Nephron (organoid): ENCODE measurements around the gene PGR.

Experiments used
- H3K27ac Mint-ChIP-seq, 3 experiments: 2 replicates each; pipeline ENCODE4 v1.8.0; 2020; ENCODE audit warnings: mixed read lengths in 3 of 3, mild to moderate bottlenecking in 2 of 3, moderate library complexity in 1 of 3
- H3K27me3 Mint-ChIP-seq: 2 replicates; pipeline ENCODE4 v1.8.0; 2021; ENCODE audit warnings: low read depth, mild to moderate bottlenecking, moderate library complexity, mixed read lengths
- H3K36me3 Mint-ChIP-seq: 2 replicates; pipeline ENCODE4 v1.8.0; 2020; ENCODE audit warnings: low read depth, mixed read lengths
- H3K4me1 Mint-ChIP-seq: 2 replicates; pipeline ENCODE4 v1.8.0; 2020; ENCODE audit warnings: mixed read lengths
- H3K4me3 Mint-ChIP-seq, 3 experiments: 2 replicates each; pipeline ENCODE4 v1.8.0; 2020; ENCODE audit warnings: mild to moderate bottlenecking in 3 of 3, mixed read lengths in 3 of 3, moderate library complexity in 2 of 3
- H3K9me3 Mint-ChIP-seq: 2 replicates; pipeline ENCODE4 v1.8.0; 2020; ENCODE audit warnings: mixed read lengths
- TF ChIP-seq, protein P1 (sequence below), 3 experiments: fragments of 200-600 bp; sonication (generic); IDR thresholded peaks; one replicate each; pipeline ENCODE4 v1.5.0; 2021; ENCODE audit warnings: antibody characterized with exemption in 3 of 3; ENCODE audit not compliant: unreplicated experiment in 3 of 3

Gene PGR

DNA sequence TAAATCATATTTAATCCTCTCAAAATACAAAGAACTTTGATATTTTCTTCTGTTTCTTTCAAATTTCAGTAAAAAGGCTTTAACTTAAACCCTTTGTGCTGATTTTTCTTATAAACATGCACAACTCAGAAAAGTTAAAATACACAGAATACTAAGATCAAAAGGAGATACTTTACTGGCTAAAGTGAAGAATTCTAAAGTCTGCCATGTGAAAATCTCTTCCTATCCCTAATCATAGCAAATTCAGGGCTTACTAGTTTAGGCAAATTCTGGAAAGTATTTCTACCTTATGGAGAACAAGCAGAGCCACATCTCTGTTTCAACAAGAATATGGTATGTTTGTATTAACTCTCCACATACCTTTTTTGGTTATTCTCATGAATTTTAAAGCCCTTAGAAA is 96.6 kb downstream of the PGR start:
- no peaks in the 10 kb centered on the region for H3K9me3 Mint-ChIP-seq
- H3K4me3 Mint-ChIP-seq = no peak overlapping the region
- no peaks in the 10 kb centered on the region for H3K27me3 Mint-ChIP-seq
- no peaks in the 10 kb centered on the region for H3K36me3 Mint-ChIP-seq
- TF ChIP-seq, protein P1, sequence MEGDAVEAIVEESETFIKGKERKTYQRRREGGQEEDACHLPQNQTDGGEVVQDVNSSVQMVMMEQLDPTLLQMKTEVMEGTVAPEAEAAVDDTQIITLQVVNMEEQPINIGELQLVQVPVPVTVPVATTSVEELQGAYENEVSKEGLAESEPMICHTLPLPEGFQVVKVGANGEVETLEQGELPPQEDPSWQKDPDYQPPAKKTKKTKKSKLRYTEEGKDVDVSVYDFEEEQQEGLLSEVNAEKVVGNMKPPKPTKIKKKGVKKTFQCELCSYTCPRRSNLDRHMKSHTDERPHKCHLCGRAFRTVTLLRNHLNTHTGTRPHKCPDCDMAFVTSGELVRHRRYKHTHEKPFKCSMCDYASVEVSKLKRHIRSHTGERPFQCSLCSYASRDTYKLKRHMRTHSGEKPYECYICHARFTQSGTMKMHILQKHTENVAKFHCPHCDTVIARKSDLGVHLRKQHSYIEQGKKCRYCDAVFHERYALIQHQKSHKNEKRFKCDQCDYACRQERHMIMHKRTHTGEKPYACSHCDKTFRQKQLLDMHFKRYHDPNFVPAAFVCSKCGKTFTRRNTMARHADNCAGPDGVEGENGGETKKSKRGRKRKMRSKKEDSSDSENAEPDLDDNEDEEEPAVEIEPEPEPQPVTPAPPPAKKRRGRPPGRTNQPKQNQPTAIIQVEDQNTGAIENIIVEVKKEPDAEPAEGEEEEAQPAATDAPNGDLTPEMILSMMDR (IDR thresholded peaks at IDR 0.05; ENCODE audit: unreplicated experiment in 3 of 3) = no peak
- H3K27ac Mint-ChIP-seq = no peak overlapping the region
- peaks cover 15% of the 10 kb centered on the region for H3K4me1 Mint-ChIP-seq

DNA sequence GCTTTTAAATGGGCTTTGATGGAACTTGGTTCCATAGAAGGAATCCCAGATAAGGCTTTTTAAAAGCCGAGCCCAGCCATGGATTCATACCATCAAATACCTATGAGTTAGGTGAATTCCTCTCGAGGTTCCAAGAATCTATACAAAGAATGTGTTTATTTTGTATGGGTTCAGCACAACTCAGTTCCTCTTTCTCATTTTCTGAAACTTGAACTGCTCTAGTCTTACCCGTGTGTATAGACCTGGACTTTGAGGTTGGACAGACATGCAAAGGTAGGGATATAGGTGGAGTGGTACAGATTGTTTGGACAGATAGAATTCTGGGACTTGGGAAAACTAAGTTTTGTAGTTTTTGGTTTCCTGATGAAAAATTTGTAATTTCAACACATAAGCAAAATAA is 97.9 kb downstream of the PGR start:
- Mint-ChIP-seq H3K36me3 (no peaks in the 10 kb centered on the region), H3K4me1 (peaks cover 15% of the 10 kb centered on the region), H3K27me3 (no peaks in the 10 kb centered on the region), H3K4me3 (no peak overlapping the region), H3K9me3 (no peaks in the 10 kb centered on the region), H3K27ac (no peak overlapping the region)
- TF ChIP-seq, protein P1 (IDR thresholded peaks at IDR 0.05; ENCODE audit: unreplicated experiment in 3 of 3) = no peak

DNA sequence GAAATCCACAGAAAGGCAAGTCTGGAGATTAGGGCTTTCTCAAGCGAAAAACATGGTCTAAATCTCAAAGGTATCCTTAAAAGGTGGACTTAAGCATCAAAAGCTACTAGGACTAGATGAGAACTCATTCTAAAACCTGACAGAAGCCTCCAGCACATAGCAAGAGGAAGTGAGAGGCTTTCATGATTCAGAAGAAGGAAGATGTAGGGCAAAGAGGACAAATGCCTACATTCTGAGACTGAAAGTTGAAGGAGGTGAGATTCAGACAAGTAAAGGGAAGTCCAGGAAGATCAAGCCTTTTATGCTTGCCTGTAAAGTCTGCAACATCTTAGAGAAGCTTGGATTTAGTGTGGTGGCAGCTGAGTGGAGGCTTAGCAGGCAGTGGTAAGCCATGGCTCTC is 98.9 kb downstream of the PGR start:
- Mint-ChIP-seq H3K4me3 (no peak overlapping the region), H3K36me3 (no peaks in the 10 kb centered on the region), H3K9me3 (no peaks in the 10 kb centered on the region), H3K4me1 (peaks cover 15% of the 10 kb centered on the region), H3K27ac (no peak overlapping the region), H3K27me3 (no peaks in the 10 kb centered on the region)
- TF ChIP-seq, protein P1 (IDR thresholded peaks at IDR 0.05; ENCODE audit: unreplicated experiment in 3 of 3) = no peak

- H3K27ac Mint-ChIP-seq = no peak overlapping the region
- H3K27me3 Mint-ChIP-seq = no peaks in the 10 kb centered on the region
- H3K9me3 Mint-ChIP-seq = no peaks in the 10 kb centered on the region
- H3K4me3 Mint-ChIP-seq = no peak overlapping the region
- H3K4me1 Mint-ChIP-seq = peaks cover 15% of the 10 kb centered on the region
- TF ChIP-seq, protein P1 (IDR thresholded peaks at IDR 0.05; ENCODE audit: unreplicated experiment in 3 of 3) = no peak
- no peaks in the 10 kb centered on the region for H3K36me3 Mint-ChIP-seq
Measured at GRCh38 chr11:101030015-101030414, 99.6 kb downstream of the PGR start.

DNA sequence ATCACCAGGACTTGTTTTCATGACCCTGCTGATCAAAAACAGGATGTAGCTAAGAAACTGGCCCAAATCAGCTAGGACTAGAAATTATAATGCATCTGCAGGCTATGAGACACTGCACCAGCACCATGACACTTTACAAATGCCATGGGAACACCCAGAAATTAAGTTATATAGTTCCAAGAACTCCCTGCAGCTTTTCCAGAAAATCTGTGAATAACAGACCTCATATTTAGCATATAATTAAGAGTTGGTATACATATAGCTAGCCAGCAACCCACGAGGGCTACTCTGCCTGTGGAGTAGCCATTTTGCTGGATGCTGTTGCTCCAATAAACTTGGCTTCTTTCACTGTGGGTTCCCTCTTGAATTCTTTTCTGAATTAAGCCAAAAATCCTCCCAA is 101.0 kb downstream of the PGR start:
- TF ChIP-seq, protein P1 (IDR thresholded peaks at IDR 0.05; ENCODE audit: unreplicated experiment in 3 of 3) = no peak
- no peaks in the 10 kb centered on the region for H3K27me3 Mint-ChIP-seq
- no peaks in the 10 kb centered on the region for H3K36me3 Mint-ChIP-seq
- H3K9me3 Mint-ChIP-seq = no peaks in the 10 kb centered on the region
- H3K4me3 Mint-ChIP-seq = no peak overlapping the region
- no peak overlapping the region for H3K27ac Mint-ChIP-seq
- H3K4me1 Mint-ChIP-seq = peaks cover 4% of the 10 kb centered on the region

- Mint-ChIP-seq H3K4me3 (no peak overlapping the region), H3K27ac (no peak overlapping the region), H3K36me3 (no peaks in the 10 kb centered on the region), H3K4me1 (no peaks in the 10 kb centered on the region), H3K27me3 (no peaks in the 10 kb centered on the region), H3K9me3 (no peaks in the 10 kb centered on the region)
- TF ChIP-seq, protein P1 (IDR thresholded peaks at IDR 0.05; ENCODE audit: unreplicated experiment in 3 of 3) = no peak
Measured at GRCh38 chr11:101022256-101022655, 107.4 kb downstream of the PGR start.
